Loucy (cell line): Measurements from ENCODE around the gene NEIL1.

Experiments
- H2AFZ ChIP-seq: fragments of 200-600 bp; sonication (generic); 2 replicates; pipeline ENCODE4 v1.6.0; 2016; ENCODE audit warnings: antibody characterized with exemption, mild to moderate bottlenecking, low read length, moderate library complexity
- H3F3A ChIP-seq: fragments of 200-600 bp; 2 replicates; pipeline ENCODE4 v1.6.0; 2016; ENCODE audit warnings: antibody characterized with exemption, low read depth, mild to moderate bottlenecking
- H3K27me3 ChIP-seq: fragments of 200-600 bp; sonication (generic); 2 replicates; pipeline ENCODE4 v1.6.1; 2014; ENCODE audit warnings: low read length, mild to moderate bottlenecking; ENCODE audit not compliant: insufficient read depth, poor library complexity, severe bottlenecking
- H3K36me3 ChIP-seq: fragments of 200-600 bp; sonication (generic); 2 replicates; pipeline ENCODE4 v1.6.1; 2016; ENCODE audit warnings: low read length; ENCODE audit not compliant: insufficient read depth
- H3K4me1 ChIP-seq: fragments of 200-600 bp; sonication (generic); 2 replicates; pipeline ENCODE4 v1.5.1; 2014; ENCODE audit warnings: low read length, mild to moderate bottlenecking; ENCODE audit not compliant: insufficient read depth, poor library complexity, severe bottlenecking
- H3K4me2 ChIP-seq: fragments of 200-600 bp; sonication (generic); 2 replicates; pipeline ENCODE4 v1.6.0; 2014; ENCODE audit warnings: antibody characterized with exemption, low read length, low read depth, mild to moderate bottlenecking; ENCODE audit not compliant: poor library complexity, severe bottlenecking
- H3K4me3 ChIP-seq: fragments of 200-600 bp; sonication (generic); 2 replicates; pipeline ENCODE4 v1.5.1; 2014; ENCODE audit warnings: low read length, mild to moderate bottlenecking, mixed read lengths; ENCODE audit not compliant: poor library complexity, severe bottlenecking
- H3K79me2 ChIP-seq: fragments of 200-600 bp; sonication (generic); 2 replicates; pipeline ENCODE4 v1.6.1; 2014; ENCODE audit warnings: low read length; ENCODE audit not compliant: insufficient read depth
- H3K9ac ChIP-seq: fragments of 200-600 bp; sonication (generic); 2 replicates; pipeline ENCODE4 v1.6.0; 2014; ENCODE audit warnings: mild to moderate bottlenecking, low read depth, low read length, moderate library complexity; ENCODE audit not compliant: poor library complexity, severe bottlenecking
- H3K9me2 ChIP-seq: fragments of 200-600 bp; sonication (generic); replicated peaks from 2 replicates; pipeline ENCODE4 v1.6.1; 2016; ENCODE audit warnings: low read depth, low read length, mixed read lengths
- H3K9me3 ChIP-seq: fragments of 200-600 bp; sonication (generic); 2 replicates; pipeline ENCODE4 v1.6.1; 2014; ENCODE audit warnings: mild to moderate bottlenecking, antibody characterized with exemption, low read length, low read depth; ENCODE audit not compliant: insufficient read depth
- H4K20me1 ChIP-seq: fragments of 200-600 bp; sonication (generic); 2 replicates; pipeline ENCODE4 v1.6.0; 2014; ENCODE audit warnings: antibody characterized with exemption, low read length, mild to moderate bottlenecking; ENCODE audit not compliant: insufficient read depth, poor library complexity, severe bottlenecking
- CTCF ChIP-seq: fragments of 200-600 bp; sonication (generic); conservative IDR thresholded peaks from 2 replicates; pipeline ENCODE4 v1.5.1; 2014; ENCODE audit warnings: mild to moderate bottlenecking, antibody characterized with exemption, low read length
- EZH2phosphoT487 ChIP-seq: fragments of 200-600 bp; IDR thresholded peaks from 2 replicates; pipeline ENCODE4 v1.6.1; 2018; ENCODE audit warnings: antibody characterized with exemption, mild to moderate bottlenecking, moderate library complexity, borderline replicate concordance

The NEIL1 gene

GRCh38 chr15:75327005-75327404 is 19.8 kb upstream of the NEIL1 start:
- H3K4me1 ChIP-seq = no peaks in the 10 kb centered on the region
- no peak overlapping the region for H2AFZ ChIP-seq
- H3K9ac ChIP-seq = no peak overlapping the region
- no peaks in the 10 kb centered on the region for H3F3A ChIP-seq
- no peak overlapping the region for H3K4me3 ChIP-seq
- H3K9me2 ChIP-seq = no peaks in the 10 kb centered on the region
- H3K79me2 ChIP-seq = no peaks in the 10 kb centered on the region
- no peaks in the 10 kb centered on the region for H4K20me1 ChIP-seq
- no peak overlapping the region for H3K4me2 ChIP-seq
- H3K27me3 ChIP-seq = no peaks in the 10 kb centered on the region
- TF ChIP-seq CTCF (peak; percentile 34; the same call in 1 of the 2 replicates), EZH2phosphoT487 (no peak)
- no peaks in the 10 kb centered on the region for H3K9me3 ChIP-seq
- no peaks in the 10 kb centered on the region for H3K36me3 ChIP-seq

- no peak for TF ChIP-seq CTCF
- no peak for TF ChIP-seq EZH2phosphoT487
- no peaks in the 10 kb centered on the region for H3K79me2 ChIP-seq
- no peak overlapping the region for H3K9ac ChIP-seq
- H3K9me2 ChIP-seq = no peaks in the 10 kb centered on the region
- H3K4me2 ChIP-seq = no peak overlapping the region
- H3K4me3 ChIP-seq = no peak overlapping the region
- H3K27me3 ChIP-seq = no peaks in the 10 kb centered on the region
- H3K4me1 ChIP-seq = no peaks in the 10 kb centered on the region
- no peaks in the 10 kb centered on the region for H3K9me3 ChIP-seq
- H4K20me1 ChIP-seq = no peaks in the 10 kb centered on the region
- H2AFZ ChIP-seq = no peak overlapping the region
- H3K36me3 ChIP-seq = no peaks in the 10 kb centered on the region
- no peaks in the 10 kb centered on the region for H3F3A ChIP-seq
Observed at GRCh38 chr15:75327491-75327890, 19.3 kb upstream of the NEIL1 start.

- no peaks in the 10 kb centered on the region for H3K36me3 ChIP-seq
- H3K9me3 ChIP-seq = no peaks in the 10 kb centered on the region
- no peaks in the 10 kb centered on the region for H4K20me1 ChIP-seq
- no peak overlapping the region for H2AFZ ChIP-seq
- H3F3A ChIP-seq = no peaks in the 10 kb centered on the region
- no peaks in the 10 kb centered on the region for H3K27me3 ChIP-seq
- no peak overlapping the region for H3K4me2 ChIP-seq
- no peaks in the 10 kb centered on the region for H3K9me2 ChIP-seq
- H3K4me3 ChIP-seq = no peak overlapping the region
- TF ChIP-seq EZH2phosphoT487 = no peak
- no peak; the same call in 1 of the 2 replicates for TF ChIP-seq CTCF
- no peaks in the 10 kb centered on the region for H3K79me2 ChIP-seq
- H3K4me1 ChIP-seq = no peaks in the 10 kb centered on the region
- no peak overlapping the region for H3K9ac ChIP-seq
Observed at GRCh38 chr15:75328493-75329314, 18.1 kb upstream of the NEIL1 start.
